H4 (cell line): ENCODE measurements around the gene GOLGA2. TPM values are rescaled to one million over a fixed set of nuclear protein-coding genes. Genes with fewer than 3 reads are reported as not detected.

Experiments used
- DNase-seq: peaks from one replicate; pipeline ENCODE4 v3.0.0-alpha.2; 2015; ENCODE audit warnings: low spot score
- total RNA-seq: library from RNA; depleted of rRNA; stranded (reverse); fragments of >200 nt; shearing (Covaris generic); gene quantifications from 2 replicates; pipeline ENCODE4 v1.2.3, GENCODE V29; 2014; rRNA removed

The GOLGA2 gene
- total RNA-seq = 40.3 and 56.0 TPM in 2 replicates

GRCh38 chr9:128275198-128276007 is at the start of gene GOLGA2:
GOLGA2 (minus strand) TSS chr9:128276007; CDS start chr9:128275976, 31 bp downstream.
- DNase-seq = no peak

GRCh38 chr9:128324401-128324800 is 48.6 kb upstream of the GOLGA2 start:
- DNase-seq = no peak

- DNase-seq = no peak
These were observed 48.0 kb upstream of the GOLGA2 start for GRCh38 chr9:128323791-128324190.

- no peak for DNase-seq
These were observed 47.5 kb upstream of the GOLGA2 start for GRCh38 chr9:128323212-128323730.

- peak; percentile 89 for DNase-seq
These were observed 46.8 kb upstream of the GOLGA2 start, which contains the start of the genes COQ4 and TRUB2 for GRCh38 chr9:128322404-128323211. COQ4 (plus strand) TSS chr9:128322839; CDS start chr9:128322859, 20 bp downstream. TRUB2 (minus strand) TSS chr9:128322447; CDS start chr9:128322408, 39 bp downstream.

- no peak for DNase-seq
These were observed 46.1 kb upstream of the GOLGA2 start for GRCh38 chr9:128321879-128322403.

- no peak for DNase-seq
These were observed 45.5 kb upstream of the GOLGA2 start for GRCh38 chr9:128321343-128321742.

GRCh38 chr9:128317629-128318028 is 41.8 kb upstream of the GOLGA2 start:
- DNase-seq = no peak

- no peak for DNase-seq
These were observed 40.6 kb upstream of the GOLGA2 start for GRCh38 chr9:128316421-128316820.

- DNase-seq = no peak
These were observed 38.9 kb upstream of the GOLGA2 start for GRCh38 chr9:128314697-128315096.

GRCh38 chr9:128310461-128310860 is 34.7 kb upstream of the GOLGA2 start:
- no peak for DNase-seq

- no peak for DNase-seq
These were observed 33.7 kb upstream of the GOLGA2 start for GRCh38 chr9:128309551-128309950.

GRCh38 chr9:128304971-128305288 is 29.1 kb upstream of the GOLGA2 start:
- no peak for DNase-seq

- no peak for DNase-seq
These were observed 28.5 kb upstream of the GOLGA2 start for GRCh38 chr9:128304136-128304970.

GRCh38 chr9:128298535-128299482 is 23.0 kb upstream of the GOLGA2 start:
- no peak for DNase-seq

GRCh38 chr9:128297221-128297773 is 21.5 kb upstream of the GOLGA2 start:
- DNase-seq = no peak

GRCh38 chr9:128296340-128297220 is 20.8 kb upstream of the GOLGA2 start:
- no peak for DNase-seq

- no peak for DNase-seq
These were observed 18.3 kb upstream of the GOLGA2 start for GRCh38 chr9:128294142-128294541.

GRCh38 chr9:128293091-128293490 is 17.3 kb upstream of the GOLGA2 start:
- DNase-seq = no peak
